BE2C (cell line): Measurements from ENCODE around the gene CHD3.

Source experiments
- DNase-seq: peaks from one replicate; pipeline ENCODE4 v3.0.0-alpha.2; 2020
- H3K27me3 ChIP-seq: fragments of 250-450 bp; sonication (Bioruptor Pico); 2 replicates; pipeline ENCODE4 v1.5.1; 2020; ENCODE audit warnings: mild to moderate bottlenecking
- H3K36me3 ChIP-seq: fragments of 250-450 bp; sonication (Bioruptor Pico); 2 replicates; pipeline ENCODE4 v1.5.1; 2020; ENCODE audit warnings: mild to moderate bottlenecking
- H3K4me1 ChIP-seq: fragments of 250-450 bp; sonication (Bioruptor Pico); 2 replicates; pipeline ENCODE4 v1.5.1; 2020
- H3K4me3 ChIP-seq: 2 replicates; pipeline ENCODE4 v1.5.1; 2011; ENCODE audit warnings: low read depth, low read length
- H3K9me3 ChIP-seq: fragments of 250-450 bp; sonication (Bioruptor Pico); 2 replicates; pipeline ENCODE4 v1.5.1; 2020
- TF ChIP-seq, protein P1 (sequence below): IDR thresholded peaks from 2 replicates; pipeline ENCODE4 v1.5.1; 2012; ENCODE audit warnings: mild to moderate bottlenecking, low read depth, low read length

The CHD3 gene

GRCh38 chr17:7931709-7932482 lies 43.3 kb downstream of the CHD3 start, which contains the start of the genes CNTROB and TRAPPC1:
TSS of gene CNTROB (plus strand) at chr17:7932206. CDS start at chr17:7933080, 874 bp downstream.
TSS of gene TRAPPC1 (minus strand) at chr17:7931946. CDS start at chr17:7931829, 117 bp downstream.
- H3K4me1 ChIP-seq = no peaks in the 10 kb centered on the region
- H3K27me3 ChIP-seq = no peaks in the 10 kb centered on the region
- TF ChIP-seq, protein P1, sequence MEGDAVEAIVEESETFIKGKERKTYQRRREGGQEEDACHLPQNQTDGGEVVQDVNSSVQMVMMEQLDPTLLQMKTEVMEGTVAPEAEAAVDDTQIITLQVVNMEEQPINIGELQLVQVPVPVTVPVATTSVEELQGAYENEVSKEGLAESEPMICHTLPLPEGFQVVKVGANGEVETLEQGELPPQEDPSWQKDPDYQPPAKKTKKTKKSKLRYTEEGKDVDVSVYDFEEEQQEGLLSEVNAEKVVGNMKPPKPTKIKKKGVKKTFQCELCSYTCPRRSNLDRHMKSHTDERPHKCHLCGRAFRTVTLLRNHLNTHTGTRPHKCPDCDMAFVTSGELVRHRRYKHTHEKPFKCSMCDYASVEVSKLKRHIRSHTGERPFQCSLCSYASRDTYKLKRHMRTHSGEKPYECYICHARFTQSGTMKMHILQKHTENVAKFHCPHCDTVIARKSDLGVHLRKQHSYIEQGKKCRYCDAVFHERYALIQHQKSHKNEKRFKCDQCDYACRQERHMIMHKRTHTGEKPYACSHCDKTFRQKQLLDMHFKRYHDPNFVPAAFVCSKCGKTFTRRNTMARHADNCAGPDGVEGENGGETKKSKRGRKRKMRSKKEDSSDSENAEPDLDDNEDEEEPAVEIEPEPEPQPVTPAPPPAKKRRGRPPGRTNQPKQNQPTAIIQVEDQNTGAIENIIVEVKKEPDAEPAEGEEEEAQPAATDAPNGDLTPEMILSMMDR = no peak
- H3K9me3 ChIP-seq = no peaks in the 10 kb centered on the region
- peak within 1 kb of the TSS; percentile 82 for H3K4me3 ChIP-seq
- peak; percentile 96 for DNase-seq
- H3K36me3 ChIP-seq = no peaks in the 10 kb centered on the region

- Histone ChIP-seq H3K4me3 (peak overlapping the region; percentile 82), H3K4me1 (no peaks in the 10 kb centered on the region), H3K27me3 (no peaks in the 10 kb centered on the region), H3K9me3 (no peaks in the 10 kb centered on the region), H3K36me3 (no peaks in the 10 kb centered on the region)
- TF ChIP-seq, protein P1 = no peak
- DNase-seq = no peak
Observed at GRCh38 chr17:7932483-7932891, 43.9 kb downstream of the CHD3 start.

GRCh38 chr17:7932949-7933348 lies 44.4 kb downstream of the CHD3 start:
- TF ChIP-seq, protein P1 = no peak
- Histone ChIP-seq H3K9me3 (no peaks in the 10 kb centered on the region), H3K4me3 (peak overlapping the region; percentile 82), H3K4me1 (no peaks in the 10 kb centered on the region), H3K36me3 (no peaks in the 10 kb centered on the region), H3K27me3 (no peaks in the 10 kb centered on the region)
- peak; percentile 25 for DNase-seq

- H3K9me3 ChIP-seq = no peaks in the 10 kb centered on the region
- no peaks in the 10 kb centered on the region for H3K4me1 ChIP-seq
- TF ChIP-seq, protein P1 = no peak
- H3K4me3 ChIP-seq = no peak overlapping the region
- H3K27me3 ChIP-seq = no peaks in the 10 kb centered on the region
- no peaks in the 10 kb centered on the region for H3K36me3 ChIP-seq
- no peak for DNase-seq
Observed at GRCh38 chr17:7935859-7936258, 47.3 kb downstream of the CHD3 start.

- H3K27me3 ChIP-seq = no peaks in the 10 kb centered on the region
- no peak overlapping the region for H3K4me3 ChIP-seq
- no peak for DNase-seq
- no peaks in the 10 kb centered on the region for H3K4me1 ChIP-seq
- peaks cover 3% of the 10 kb centered on the region for H3K36me3 ChIP-seq
- no peaks in the 10 kb centered on the region for H3K9me3 ChIP-seq
- TF ChIP-seq, protein P1 = no peak
Observed at GRCh38 chr17:7940034-7940433, 51.4 kb downstream of the CHD3 start.

GRCh38 chr17:7940743-7941142 lies 52.2 kb downstream of the CHD3 start:
- H3K36me3 ChIP-seq = peaks cover 3% of the 10 kb centered on the region
- no peak overlapping the region for H3K4me3 ChIP-seq
- no peaks in the 10 kb centered on the region for H3K9me3 ChIP-seq
- TF ChIP-seq, protein P1 = no peak
- DNase-seq = no peak
- no peaks in the 10 kb centered on the region for H3K27me3 ChIP-seq
- no peaks in the 10 kb centered on the region for H3K4me1 ChIP-seq
